ENCODE measurements around the gene TBCD.
A peak's percentile ranks its signal among the peaks of the same experiment; 100 is the strongest.
"Not testable (repeated sequence)": the region's sequence is repeated elsewhere in the genome, so short reads cannot be mapped to it uniquely, and the experiment has no call there.

The TBCD gene

DNA sequence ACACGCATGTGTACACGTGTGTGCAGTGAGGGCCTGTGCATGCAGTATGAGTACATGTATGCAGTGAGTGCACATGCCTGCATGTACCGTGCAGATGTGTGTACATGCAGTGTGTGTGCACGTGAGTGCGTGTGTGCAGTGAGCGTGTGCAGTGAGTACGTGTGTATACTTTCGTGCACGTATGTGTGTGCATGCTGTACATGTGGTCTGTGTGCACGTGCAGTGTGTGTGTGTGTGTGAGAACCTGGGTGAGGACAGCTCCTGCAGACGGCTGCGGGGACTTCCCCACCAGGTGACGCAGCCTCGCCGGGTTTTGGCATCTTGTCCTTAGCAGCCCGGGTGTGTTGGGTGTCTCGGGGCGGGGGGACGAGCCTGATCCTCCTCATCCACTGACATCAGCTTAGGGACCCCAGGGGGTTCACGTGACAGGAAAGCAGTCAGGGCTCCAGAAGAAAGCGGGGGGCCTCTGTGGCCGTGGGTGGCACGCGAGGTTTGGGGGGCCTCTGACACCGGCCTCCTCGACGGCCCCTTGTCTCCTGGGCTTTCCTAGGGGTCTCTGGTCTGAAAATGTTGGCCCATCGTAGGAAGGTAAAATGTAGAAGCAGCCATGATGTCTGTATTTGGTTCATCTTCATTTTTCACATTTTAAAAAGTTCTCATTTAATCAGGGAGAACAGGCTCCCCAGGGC is 207.5 kb downstream of the TBCD start:
- TF ChIP-seq, protein P1, sequence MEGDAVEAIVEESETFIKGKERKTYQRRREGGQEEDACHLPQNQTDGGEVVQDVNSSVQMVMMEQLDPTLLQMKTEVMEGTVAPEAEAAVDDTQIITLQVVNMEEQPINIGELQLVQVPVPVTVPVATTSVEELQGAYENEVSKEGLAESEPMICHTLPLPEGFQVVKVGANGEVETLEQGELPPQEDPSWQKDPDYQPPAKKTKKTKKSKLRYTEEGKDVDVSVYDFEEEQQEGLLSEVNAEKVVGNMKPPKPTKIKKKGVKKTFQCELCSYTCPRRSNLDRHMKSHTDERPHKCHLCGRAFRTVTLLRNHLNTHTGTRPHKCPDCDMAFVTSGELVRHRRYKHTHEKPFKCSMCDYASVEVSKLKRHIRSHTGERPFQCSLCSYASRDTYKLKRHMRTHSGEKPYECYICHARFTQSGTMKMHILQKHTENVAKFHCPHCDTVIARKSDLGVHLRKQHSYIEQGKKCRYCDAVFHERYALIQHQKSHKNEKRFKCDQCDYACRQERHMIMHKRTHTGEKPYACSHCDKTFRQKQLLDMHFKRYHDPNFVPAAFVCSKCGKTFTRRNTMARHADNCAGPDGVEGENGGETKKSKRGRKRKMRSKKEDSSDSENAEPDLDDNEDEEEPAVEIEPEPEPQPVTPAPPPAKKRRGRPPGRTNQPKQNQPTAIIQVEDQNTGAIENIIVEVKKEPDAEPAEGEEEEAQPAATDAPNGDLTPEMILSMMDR (conservative IDR thresholded peaks at IDR 0.05), result no peak
- no peak overlapping the region for H3K27ac ChIP-seq

DNA sequence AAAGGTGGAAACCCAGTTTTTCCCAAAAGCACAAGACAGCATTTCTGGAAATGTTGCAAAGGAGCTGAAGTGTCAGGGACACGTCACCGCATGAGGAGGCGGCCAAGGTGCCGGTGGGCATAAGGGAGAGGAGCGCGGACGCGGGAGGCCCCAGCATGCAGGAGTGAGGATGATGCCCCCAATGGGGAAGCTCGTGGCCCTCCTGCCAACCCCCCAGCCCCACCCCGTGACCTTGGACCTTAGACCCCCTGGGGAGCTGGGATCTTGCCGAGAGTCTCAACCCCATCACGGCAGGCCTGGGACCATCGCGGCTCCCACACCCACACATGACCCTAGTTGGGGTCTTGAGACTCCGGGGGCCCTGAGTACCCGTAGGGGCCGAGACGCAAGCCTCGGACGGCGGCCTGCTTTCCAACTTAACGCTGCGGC is 208.1 kb downstream of the TBCD start:
- TF ChIP-seq, protein P1 (conservative IDR thresholded peaks at IDR 0.05), result no peak

DNA sequence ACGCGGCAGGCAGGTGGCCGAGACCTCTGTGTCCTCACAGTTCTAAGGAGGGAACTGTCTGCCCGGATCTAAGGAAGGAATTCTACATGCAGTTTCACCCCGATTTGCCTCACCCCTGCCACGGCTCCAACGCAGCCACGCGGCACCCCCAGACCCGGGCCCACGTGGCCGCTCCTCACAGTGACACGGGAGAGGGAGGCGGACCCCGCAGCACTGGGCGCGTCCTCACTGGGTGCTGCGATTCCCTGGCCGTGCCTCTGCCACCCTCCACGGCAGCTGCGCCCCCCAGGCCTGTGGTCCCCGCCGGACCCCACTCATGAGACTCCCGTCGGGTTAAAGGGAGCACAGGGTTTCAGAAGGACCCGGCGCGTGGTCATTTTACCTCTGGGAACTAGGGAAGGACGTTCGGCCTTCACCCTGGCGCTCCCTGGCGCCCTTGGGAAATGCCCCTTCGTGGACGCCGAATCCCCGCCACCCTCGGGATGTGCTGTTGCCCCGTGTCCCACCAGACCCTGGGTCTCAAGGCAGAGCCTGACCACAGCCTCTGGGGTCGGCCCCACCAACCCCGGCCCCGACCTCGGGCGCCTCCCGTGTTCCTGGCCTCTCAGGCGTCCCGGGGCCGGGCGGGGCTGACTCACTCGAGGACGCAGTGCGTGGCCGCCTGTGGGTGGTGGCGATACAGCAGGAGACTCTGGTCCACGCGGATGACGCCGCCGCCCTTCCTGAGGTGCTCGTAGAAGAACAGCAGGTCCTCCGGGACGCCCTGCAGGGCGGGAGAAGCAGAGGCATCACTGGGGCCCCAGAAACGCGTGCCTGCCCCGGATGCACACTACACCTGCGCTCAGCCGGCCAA is 208.8 kb downstream of the TBCD start:
- TF ChIP-seq, protein P1 (conservative IDR thresholded peaks at IDR 0.05), result no peak

More for the DNA sequence above, 208.1 kb downstream of the TBCD start:
- H3K27ac ChIP-seq, result no peak overlapping the region

DNA sequence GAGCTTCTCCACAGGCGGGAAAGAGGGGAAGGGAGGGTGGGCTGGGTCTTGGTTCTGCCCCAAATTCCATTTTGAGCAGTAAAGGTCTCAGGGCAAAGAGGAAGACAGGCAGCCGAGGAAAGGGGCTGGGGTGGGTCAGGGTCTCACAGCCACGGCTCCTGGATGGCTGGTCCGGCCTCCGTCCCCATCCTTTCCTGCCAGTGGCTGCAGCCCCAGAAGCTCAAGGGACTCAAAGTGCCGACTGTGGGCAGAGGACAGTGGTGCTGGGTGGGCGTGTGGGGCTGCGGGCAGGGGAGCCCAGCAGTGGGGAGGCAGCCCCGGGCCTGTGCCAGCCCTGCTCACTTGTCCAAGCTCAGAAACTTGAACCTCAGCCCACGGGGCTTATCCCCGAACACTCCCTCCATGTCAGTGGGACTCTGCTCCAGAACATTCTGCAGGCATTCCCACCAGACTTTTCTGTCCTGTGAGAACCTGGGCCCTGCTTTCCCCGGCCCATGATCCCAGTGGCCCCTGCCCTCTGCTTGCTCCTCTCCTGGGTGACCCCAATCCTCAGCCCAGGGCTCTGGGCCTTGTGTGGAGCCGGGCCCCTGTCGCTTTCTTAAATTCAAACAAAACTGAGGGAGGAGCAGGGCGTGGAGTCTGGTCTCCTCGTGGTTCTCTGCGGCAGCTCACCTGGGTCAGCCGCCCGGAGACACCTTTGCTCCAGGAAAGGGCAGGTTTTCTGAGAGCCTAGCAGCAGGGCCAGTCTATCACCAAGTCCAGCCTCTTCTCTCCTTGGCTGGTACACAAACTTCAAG is 209.7 kb downstream of the TBCD start:
- TF ChIP-seq, protein P1 (conservative IDR thresholded peaks at IDR 0.05), result no peak
- H3K27ac ChIP-seq, result peak overlapping the region; percentile 72

More for the DNA sequence above, 208.8 kb downstream of the TBCD start:
- no peak overlapping the region for H3K27ac ChIP-seq

DNA sequence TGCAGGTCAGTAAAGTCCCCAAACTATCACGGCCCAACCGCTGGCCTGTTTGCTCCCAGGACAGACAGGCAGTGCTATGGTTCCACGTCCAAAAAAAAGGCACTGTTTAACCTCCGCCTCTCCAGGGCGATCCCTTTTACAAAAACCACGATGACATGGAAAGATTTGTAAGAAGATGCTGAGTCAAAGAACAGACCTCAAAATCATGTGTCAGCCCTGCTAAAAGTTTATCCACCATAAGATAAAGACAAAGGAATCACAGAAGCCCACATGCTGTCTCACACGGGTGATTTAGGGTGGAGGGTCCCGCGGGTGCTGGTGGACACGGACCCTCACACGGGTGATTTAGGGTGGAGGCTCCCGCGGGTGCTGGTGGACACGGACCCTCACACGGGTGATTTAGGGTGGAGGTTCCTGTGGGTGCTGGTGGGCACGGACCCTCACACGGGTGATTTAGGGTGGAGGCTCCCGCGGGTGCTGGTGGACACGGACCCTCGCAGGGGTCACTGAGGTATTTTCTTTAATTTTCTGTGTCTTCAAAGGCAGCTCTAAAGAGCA is 210.4 kb downstream of the TBCD start:
- TF ChIP-seq, protein P1 (conservative IDR thresholded peaks at IDR 0.05), result no peak

DNA sequence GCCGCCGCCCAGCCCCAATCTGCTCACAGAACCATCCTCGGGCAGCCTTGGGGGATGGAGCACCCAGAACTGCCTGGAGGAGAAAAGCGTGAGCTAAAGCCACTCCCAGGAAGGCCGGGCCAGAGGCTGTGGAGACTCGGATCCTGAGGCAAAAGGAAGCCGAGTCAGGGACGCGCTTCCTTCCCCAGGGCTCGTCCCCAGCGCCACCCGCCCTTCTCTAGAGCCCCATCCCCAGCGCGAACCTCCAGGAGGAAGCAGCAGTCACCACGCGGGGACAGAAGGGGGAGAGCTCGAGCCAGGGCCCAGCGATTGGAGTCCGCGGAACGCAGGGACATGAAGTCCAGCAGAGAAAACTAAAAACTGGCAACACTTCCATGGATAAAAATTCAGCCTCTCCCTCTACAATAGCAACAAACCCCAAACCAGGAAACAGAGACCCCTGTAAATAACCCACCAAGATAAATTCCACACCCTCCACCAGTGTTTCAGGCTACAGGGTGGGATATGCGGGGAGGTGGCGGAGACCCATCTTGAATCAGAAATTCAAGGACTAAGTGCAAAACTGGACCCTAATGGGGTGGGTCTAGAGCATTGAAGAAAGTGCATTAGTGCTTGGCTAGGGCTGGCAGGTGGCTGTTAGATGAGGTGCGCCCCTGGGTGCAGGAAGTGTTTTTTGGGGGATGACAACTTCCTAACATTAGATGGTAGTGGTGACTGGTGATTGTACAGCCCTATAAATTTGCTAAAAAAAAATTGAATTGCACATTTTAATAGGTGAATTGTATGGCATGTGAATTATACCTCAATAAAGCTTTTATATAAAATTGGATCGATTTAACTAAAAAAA is 211.5 kb downstream of the TBCD start:
- peak overlapping the region; percentile 72 for H3K27ac ChIP-seq
- TF ChIP-seq, protein P1 (conservative IDR thresholded peaks at IDR 0.05), result peak; percentile 92

More for the DNA sequence above, 210.4 kb downstream of the TBCD start:
- H3K27ac ChIP-seq, result peak overlapping the region; percentile 72

DNA sequence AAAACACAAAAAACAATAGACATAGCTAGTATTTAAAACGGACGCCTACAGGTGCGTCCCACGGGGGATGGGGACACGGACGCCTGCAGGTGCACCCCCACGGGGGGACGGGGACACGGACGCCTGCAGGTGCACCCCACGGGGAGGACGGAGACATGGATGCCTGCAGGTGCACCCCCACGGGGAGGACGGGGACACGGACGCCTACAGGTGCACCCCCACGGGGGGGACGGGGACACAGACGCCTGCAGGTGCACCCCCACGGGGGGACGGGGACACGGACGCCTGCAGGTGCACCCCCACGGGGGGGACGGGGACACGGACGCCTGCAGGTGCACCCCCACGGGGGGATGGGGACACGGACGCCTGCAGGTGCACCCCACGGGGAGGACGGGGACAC is 212.6 kb downstream of the TBCD start:
- H3K27ac ChIP-seq, result not testable (repeated sequence)

Measured in VCaP (cell line).